GM19455 (cell line): ENCODE measurements around the gene OR56A5.

Experiments used
- ATAC-seq: cut with Tn5 transposase; IDR thresholded peaks from one replicate; pipeline ENCODE4 v1.9.1; 2021; ENCODE audit not compliant: unreplicated experiment

Gene OR56A5

GRCh38 chr11:5933116-5933515, 35.2 kb downstream of the OR56A5 start:
- no peak for ATAC-seq

DNA sequence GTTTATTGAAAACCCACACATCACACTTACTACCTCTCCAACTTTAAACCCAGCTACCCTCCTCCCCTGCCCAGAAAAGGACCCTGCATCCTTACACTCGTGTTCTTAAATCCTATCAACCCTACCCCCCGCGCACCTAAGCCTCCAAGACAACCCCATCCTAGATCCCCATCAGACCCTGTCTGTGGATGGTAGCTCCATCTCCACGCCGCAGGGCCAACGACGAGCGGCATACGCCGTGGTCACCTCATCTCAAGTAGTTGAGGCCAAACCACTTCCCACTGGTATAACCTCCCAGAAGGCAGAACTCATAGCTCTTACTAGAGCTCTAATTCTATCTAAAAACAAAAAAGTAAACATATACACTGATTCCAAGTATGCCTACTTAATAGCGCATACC, 35.6 kb downstream of the OR56A5 start:
- ATAC-seq, result no peak

- no peak for ATAC-seq
These were observed 37.2 kb downstream of the OR56A5 start for GRCh38 chr11:5931061-5931460.

DNA sequence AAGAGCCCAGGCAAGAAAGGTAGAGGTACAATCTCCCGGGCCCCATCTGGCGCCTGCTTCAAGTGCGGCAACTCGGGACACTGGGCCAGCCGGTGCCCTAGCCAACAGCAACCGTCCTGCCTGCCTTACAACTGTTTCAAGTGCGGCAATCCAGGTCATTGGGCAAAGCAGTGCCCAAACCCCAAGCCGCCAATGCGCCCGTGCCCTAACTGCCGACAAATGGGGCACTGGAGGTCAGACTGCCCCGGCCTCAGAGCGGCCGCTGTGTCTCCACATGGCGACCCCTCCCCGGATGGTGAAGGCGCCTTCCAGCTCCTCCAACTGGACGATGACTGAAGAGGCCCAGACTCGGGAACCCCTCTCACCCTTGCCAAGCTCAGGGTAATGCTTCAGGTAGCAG, 37.7 kb downstream of the OR56A5 start:
- ATAC-seq, result no peak

DNA sequence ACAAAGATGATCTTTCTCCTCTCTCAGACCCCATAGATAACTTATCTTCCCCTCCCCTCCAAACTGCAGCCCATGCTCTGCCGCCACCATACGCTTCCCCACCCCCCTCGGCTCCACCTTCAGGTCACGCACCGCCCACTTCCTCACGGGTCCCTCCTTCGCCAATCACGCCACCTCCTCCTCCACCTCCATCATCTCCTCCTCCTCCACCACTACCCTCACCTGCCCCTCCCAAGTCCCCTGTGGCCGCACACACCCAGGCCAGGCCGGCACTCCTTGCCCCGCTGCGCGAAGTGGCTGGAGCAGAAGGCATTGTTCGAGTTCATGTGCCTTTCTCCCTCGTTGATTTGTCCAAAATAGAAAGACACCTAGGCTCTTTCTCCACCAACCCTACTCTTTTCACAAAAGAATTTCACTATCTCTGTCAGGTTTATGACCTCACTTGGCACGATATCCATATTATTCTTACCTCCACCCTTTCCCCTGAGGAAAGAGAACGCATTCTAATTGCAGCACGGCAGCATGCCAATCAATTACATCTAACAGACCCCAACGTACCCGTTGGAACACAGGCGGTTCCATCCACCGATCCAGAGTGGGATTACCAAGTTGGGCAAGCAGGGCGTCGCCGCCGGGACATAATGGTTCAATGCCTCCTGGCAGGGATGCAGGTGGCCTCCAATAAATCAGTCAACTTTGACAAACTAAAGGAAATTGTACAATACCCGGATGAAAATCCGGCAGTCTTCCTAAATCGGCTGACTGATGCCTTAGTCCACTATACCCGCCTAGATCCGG, 38.5 kb downstream of the OR56A5 start:
- ATAC-seq, result no peak

- ATAC-seq, result no peak
These were observed 39.5 kb downstream of the OR56A5 start for GRCh38 chr11:5928811-5929210.

- ATAC-seq, result no peak
These were observed 40.0 kb downstream of the OR56A5 start for GRCh38 chr11:5928271-5928670.

DNA sequence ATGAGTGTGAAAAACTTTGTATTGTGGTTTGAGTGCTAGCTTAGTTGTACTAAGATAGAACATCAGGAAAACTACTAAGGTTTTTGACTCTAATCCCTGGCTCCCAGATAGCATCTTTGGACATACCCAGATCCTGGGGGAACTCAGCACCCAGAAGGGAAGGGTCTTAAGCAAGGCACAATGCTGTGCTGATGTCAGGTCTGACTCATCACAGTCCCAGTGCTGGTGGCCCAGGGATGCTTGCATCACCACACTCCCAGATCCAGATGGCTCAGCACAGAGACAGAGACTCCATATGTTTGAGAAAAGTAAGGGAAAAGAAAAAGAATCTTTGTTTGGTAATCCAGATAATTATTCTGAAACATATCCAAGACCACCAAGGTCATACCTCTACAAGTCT, 44.5 kb downstream of the OR56A5 start:
- no peak for ATAC-seq

DNA sequence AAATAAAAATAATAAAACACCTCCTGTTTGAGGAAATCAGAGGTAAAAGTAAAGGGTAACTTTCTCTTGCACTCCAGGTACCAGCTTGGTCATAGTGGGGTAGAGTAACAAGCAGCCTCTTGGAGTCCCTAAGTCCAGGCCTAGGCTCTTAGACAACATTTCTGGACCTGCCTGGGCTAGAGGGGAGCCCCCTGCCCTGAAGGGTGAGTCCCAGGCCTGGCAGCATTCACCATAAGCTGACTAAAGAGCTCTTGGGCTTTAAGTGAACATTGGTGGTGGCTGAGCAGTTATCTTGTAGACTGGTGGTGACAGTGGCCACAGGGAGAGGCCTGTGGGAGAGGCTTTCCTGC, 44.9 kb downstream of the OR56A5 start:
- ATAC-seq, result peak; percentile 10

DNA sequence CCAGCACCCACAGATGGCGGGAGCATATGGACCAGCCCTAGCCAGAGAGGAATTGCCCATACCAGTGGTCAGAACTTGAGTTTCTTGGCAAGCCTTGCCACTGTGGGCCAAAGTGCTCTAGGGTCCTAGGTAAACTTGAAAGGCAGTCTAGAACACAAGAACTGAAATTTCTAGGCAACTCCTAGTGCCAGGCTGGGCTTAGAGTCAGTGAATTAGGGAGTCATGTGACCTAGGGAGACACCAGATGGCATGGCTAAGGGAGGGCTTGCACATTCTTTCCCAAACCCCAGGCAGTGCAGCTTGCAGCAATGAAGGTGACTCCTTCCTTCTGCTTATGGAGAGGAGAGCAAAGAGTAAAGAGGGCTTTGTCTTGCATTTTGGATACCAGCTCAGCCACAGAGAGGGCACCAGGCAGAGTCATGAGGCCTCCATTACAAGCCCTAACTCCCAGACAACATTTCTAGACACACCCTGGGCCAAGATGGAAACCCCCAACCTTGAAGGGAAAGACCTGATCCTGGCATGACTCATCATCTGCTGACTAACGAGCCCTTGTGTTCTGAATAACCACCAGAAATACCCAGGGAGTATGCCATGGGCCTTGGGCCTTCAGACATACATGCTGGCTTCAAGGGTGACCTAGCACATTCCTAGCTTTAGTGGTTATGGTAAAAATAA, 45.4 kb downstream of the OR56A5 start:
- ATAC-seq, result peak; percentile 64
